Measurements from ENCODE around the gene CNTN4. TPM values are rescaled to one million over a fixed set of nuclear protein-coding genes. Genes with fewer than 3 reads are reported as not detected.

CNTN4 gene
- total RNA-seq, 6 experiments from 2014 or later, result not detected

DNA sequence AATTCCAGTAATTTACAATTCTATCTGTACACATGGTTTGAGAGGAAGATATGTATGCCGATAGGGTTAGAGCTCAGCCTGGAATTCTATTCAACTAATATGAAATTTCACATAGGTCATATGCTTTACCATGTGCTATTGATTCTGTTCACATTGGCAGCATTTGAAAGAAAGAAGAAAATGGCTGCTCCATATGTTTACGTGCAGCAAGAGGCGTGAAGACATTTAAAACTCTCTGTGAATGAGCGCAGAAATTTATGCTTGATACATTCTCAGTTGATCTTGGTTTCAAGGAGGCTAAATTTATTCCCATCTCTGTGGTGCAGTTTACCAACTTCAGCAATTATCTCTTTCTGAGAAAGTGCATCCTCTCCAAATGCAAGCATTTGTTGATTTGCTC lies 478.9 kb downstream of the CNTN4 start:
- H3K4me1 Mint-ChIP-seq (ENCODE audit: low read depth), result no peaks in the 10 kb centered on the region

DNA sequence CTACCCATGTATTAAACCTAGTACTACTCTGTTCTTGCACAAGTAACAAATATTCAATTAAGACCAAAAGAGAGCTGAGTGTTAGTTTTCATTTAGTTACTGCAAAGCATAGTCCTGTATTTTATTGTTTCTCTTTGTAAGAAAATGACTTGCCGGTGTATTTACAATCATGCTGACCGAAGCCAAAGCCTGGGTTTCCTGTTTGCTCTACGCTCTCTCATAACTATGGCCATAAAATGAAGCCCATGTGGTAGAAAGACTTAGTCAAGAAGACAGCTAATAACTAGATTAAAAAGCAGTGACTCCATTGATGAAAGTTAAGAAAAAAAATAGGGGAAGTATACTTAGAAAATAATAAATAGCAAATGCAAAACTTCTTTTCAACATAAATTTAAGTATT lies 479.9 kb downstream of the CNTN4 start:
- H3K27ac Mint-ChIP-seq, result no peak overlapping the region
- H3K4me3 Mint-ChIP-seq, result no peak overlapping the region
- no peak for DNase-seq
- TF ChIP-seq, protein P1, sequence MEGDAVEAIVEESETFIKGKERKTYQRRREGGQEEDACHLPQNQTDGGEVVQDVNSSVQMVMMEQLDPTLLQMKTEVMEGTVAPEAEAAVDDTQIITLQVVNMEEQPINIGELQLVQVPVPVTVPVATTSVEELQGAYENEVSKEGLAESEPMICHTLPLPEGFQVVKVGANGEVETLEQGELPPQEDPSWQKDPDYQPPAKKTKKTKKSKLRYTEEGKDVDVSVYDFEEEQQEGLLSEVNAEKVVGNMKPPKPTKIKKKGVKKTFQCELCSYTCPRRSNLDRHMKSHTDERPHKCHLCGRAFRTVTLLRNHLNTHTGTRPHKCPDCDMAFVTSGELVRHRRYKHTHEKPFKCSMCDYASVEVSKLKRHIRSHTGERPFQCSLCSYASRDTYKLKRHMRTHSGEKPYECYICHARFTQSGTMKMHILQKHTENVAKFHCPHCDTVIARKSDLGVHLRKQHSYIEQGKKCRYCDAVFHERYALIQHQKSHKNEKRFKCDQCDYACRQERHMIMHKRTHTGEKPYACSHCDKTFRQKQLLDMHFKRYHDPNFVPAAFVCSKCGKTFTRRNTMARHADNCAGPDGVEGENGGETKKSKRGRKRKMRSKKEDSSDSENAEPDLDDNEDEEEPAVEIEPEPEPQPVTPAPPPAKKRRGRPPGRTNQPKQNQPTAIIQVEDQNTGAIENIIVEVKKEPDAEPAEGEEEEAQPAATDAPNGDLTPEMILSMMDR (IDR thresholded peaks at IDR 0.05), result no peak
- H3K4me1 Mint-ChIP-seq (ENCODE audit: low read depth), result no peaks in the 10 kb centered on the region
- no peaks in the 10 kb centered on the region for H3K36me3 Mint-ChIP-seq (ENCODE audit: low read depth)
- H3K9me3 Mint-ChIP-seq, result peaks cover 45% of the 10 kb centered on the region
- no peaks in the 10 kb centered on the region for H3K27me3 Mint-ChIP-seq (ENCODE audit: insufficient read depth)

More for the DNA sequence above, 478.9 kb downstream of the CNTN4 start:
- TF ChIP-seq, protein P1 (IDR thresholded peaks at IDR 0.05), result no peak
- no peak overlapping the region for H3K4me3 Mint-ChIP-seq
- no peaks in the 10 kb centered on the region for H3K27me3 Mint-ChIP-seq (ENCODE audit: insufficient read depth)
- peaks cover 49% of the 10 kb centered on the region for H3K9me3 Mint-ChIP-seq
- no peaks in the 10 kb centered on the region for H3K36me3 Mint-ChIP-seq (ENCODE audit: low read depth)
- H3K27ac Mint-ChIP-seq, result no peak overlapping the region
- no peak for DNase-seq

GRCh38 chr3:2579206-2579605 lies 480.5 kb downstream of the CNTN4 start:
- peaks cover 45% of the 10 kb centered on the region for H3K9me3 Mint-ChIP-seq
- DNase-seq, result no peak

GRCh38 chr3:2583046-2583445 lies 484.4 kb downstream of the CNTN4 start:
- Mint-ChIP-seq H3K9me3 (peaks cover 48% of the 10 kb centered on the region), H3K4me1 (ENCODE audit: low read depth) (no peaks in the 10 kb centered on the region), H3K27me3 (ENCODE audit: insufficient read depth) (no peaks in the 10 kb centered on the region), H3K4me3 (no peak overlapping the region), H3K36me3 (ENCODE audit: low read depth) (peaks cover 10% of the 10 kb centered on the region), H3K27ac (no peak overlapping the region)
- TF ChIP-seq, protein P1 (IDR thresholded peaks at IDR 0.05), result no peak
- DNase-seq, result no peak

More at GRCh38 chr3:2579206-2579605, 480.5 kb downstream of the CNTN4 start:
- Mint-ChIP-seq H3K4me3 (no peak overlapping the region), H3K4me1 (ENCODE audit: low read depth) (no peaks in the 10 kb centered on the region), H3K27me3 (ENCODE audit: insufficient read depth) (no peaks in the 10 kb centered on the region), H3K36me3 (ENCODE audit: low read depth) (no peaks in the 10 kb centered on the region), H3K27ac (no peak overlapping the region)
- TF ChIP-seq, protein P1 (IDR thresholded peaks at IDR 0.05), result no peak

GRCh38 chr3:2589336-2589969 lies 490.8 kb downstream of the CNTN4 start:
- DNase-seq, result no peak
- H3K4me3 Mint-ChIP-seq, result no peak overlapping the region
- H3K9me3 Mint-ChIP-seq, result peaks cover 54% of the 10 kb centered on the region
- TF ChIP-seq, protein P1 (IDR thresholded peaks at IDR 0.05), result no peak
- H3K36me3 Mint-ChIP-seq (ENCODE audit: low read depth), result peaks cover 10% of the 10 kb centered on the region
- H3K27me3 Mint-ChIP-seq (ENCODE audit: insufficient read depth), result no peaks in the 10 kb centered on the region; the same call in 1 of the 2 replicates
- H3K27ac Mint-ChIP-seq, result no peak overlapping the region
- H3K4me1 Mint-ChIP-seq (ENCODE audit: low read depth), result no peaks in the 10 kb centered on the region
